Stimulated activated naive CD4-positive, alpha-beta T cell (primary cell): ENCODE results near the gene FAIM2.

Source experiments
- DNase-seq, 6 experiments: peaks; one replicate each; lab custom pipeline; 2025; lab: John Stamatoyannopoulos, UW

Gene FAIM2

DNA sequence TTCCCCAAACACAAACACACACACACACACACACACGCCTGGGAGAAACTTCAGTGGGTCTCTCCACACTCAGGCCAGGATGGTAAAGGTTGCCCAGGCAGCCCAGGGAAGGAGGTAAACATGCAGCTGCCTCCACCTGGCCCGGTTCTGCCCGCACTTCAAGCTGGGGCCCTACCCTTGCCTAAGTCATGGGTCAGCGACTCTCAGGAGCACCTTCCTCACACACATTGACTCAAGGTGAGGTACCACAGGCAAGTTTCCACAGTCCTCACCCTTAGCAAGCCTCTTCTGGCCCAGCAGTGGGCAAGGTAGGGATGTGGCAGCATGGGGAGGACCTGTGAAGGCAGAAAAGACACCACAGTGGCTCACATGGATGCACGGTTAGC, 14.1 kb upstream of the FAIM2 start:
- no peak for DNase-seq

DNA sequence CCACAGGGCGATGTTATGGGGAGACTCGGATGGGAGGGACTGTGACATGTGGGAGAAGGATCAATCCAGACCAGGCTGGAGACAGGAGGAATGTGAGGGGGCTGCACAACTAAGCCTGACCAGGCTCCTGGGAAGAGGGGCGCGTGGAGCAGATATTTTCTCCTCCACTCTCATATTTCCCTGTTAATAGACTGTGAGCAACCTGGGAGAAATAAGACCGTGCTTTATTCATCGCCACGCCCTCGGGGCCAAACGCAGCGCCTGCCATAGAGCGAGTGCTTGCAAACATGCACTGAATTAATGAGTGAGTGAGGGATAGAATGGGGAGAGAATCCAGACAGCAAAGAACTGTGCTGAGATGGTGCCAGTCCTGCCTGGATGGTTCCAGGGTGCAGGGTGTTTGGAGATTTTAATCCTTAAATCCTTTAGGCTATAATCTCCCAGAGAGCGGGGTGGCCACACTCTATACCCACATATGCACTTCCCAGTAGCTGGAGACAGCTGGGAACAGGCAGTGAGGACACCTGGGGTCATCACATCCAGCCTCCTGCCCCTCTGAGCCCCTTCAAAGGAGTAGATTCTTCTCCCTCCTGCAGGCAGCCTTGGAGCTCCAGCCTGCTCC, 13.6 kb upstream of the FAIM2 start:
- no peak for DNase-seq

DNA sequence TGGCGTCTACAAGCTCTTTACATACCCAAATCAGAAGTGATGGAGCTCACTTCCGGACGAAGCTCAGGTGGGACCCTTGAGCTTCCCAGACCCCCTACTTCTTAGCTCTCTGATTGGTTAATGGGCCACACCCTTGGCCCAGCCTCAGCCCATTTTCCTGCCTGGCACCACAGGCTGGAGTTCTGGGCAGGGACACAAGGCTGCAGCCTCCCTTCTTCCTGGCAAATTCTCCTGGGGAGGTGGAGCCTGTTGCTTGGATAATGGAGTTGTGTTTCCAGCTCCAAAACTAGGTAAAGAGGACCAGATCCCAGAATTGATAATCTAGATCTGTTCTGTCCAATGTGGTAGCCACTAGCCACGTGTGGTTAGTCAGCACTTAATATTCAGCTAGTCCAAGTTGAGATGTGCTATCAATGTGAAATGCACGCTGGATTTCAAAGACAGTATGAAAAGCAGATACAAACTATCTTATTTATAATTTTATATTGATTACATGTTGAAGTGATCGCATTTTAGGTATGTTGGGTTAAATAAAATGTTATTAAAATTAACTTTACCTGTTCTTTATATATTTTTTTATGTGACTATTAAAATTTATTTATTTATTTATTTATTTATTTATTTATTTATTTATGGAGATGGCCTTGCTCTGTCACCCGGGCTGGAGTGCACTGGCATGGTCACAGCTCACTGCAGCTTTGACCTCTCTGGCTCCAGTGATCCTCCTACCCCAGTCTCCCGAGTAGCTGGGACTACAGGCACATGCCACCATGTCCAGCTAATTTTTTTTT, 12.6 kb upstream of the FAIM2 start:
- DNase-seq: no peak

DNA sequence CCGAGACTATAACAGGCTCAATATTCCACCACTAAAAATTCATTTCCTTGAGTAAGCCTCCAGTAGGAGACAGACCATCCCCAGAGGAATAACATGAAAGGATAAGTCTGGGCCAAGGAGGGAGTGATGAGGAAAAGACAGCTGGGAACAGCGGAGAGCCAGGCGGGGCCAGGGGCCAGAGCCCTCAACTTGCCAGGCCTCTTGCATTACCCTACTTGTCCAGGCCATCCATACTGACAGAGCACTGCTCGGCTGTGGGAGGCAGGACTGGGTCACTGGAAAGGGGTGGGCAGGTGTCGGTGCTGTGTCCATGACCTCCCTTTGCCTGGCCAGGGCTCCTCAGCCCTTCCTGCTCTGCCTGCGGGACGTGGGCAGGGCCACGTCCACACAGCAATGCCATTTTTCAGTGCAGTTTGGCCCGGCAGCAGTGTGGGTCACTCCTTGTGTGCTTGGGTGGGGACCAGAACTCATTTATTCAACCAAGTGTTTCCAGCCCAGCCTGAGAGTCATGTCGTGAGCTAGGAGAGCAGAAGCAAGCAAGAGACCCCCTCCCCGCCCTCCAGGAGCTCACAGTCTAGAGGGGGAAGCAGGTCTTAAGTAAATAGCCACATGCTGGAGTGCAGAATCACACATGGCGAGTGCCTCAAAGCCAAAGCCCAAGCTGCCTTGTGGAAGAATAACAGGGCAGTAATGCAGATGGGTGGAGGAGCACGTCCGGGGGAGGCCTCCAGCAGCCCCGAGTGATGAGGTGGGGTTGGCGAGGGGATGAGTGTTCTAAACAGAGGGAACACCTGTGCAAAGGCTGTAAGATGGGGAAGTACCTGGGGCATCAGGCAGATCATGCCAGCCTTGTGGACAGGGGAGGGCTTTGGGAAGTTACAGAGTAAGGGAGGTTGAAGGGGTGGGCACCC, 8.9 kb upstream of the FAIM2 start:
- no peak for DNase-seq

DNA sequence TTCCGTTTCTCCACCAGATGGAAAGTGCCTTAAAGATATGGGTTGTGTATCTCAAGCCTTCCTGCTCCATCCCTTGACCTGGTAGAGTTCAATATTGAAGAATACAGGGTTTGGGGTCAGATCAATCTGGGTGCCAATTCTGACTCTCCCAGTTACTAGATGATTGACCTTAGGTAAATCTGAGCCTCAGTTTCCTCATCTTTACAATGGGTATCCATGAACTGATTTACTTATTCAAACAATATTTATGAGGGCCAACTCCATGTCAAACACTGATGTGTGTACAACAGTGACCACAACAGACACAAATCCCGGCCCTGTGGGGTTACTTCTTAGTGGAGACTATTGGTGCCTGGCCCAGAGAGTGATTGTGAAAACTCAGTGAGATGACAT, 7.5 kb upstream of the FAIM2 start:
- DNase-seq: no peak

DNA sequence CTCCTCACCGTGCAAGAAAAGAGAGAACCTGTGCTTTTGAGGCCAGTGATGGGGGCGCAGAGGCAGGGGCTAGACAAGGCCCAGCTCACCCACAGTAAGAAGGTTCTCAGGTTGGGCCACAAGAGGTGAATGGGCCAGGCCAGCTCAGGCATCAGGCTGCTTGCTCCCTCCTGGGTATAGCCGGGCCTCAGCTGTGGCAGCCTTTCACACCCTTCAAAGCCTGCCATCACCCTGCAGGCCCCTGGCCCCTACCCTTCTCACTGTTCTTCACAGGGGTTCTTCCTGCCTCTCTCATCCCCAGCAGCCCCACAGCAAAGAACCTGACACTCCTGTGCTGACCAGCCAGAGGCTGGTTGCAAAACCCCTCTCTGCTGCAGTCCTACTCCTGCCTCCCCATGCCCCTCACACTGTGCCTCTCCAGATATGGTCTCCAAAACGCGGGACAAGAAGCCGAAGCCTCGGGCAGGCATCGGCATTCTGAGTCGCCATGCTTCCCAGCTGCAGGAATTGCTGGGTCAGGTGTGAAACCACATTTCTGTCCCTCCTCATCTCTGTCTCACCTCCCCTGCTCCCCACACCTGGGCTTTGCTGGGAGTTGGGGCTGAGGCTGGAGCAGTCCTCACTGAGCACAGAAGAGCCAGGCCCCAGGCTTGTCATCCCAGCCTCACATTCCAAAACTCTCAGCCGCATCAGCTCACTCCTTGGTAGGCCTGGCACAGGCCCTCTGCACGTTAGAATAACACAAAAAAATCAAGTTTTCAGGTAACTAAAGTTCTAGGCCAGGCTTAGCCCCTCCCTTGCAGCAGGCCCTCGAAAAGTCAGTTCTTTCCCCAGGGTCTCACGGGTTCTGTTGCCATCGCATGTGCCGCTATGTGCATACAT, 6.9 kb upstream of the FAIM2 start:
- DNase-seq: no peak

DNA sequence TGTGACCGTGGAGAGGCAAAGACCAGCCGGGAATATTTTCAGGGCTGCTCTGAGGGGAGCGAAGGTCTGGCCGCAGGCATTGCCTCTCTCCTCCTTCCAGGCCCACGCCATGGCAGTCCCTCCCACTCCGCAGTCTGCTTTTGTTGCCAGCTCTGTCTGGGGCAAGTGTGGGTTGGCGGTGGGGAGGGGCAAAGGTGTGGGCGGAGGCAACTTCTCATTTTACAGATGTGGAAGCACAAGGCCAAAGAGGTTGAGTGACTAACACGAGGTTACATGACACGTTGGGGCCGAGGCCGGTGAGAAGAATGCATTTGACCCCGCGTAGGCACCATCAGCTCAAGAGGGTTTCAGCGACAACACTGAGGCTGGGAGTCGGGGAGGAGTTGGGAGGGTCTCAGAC, 6.1 kb upstream of the FAIM2 start:
- DNase-seq: no peak

DNA sequence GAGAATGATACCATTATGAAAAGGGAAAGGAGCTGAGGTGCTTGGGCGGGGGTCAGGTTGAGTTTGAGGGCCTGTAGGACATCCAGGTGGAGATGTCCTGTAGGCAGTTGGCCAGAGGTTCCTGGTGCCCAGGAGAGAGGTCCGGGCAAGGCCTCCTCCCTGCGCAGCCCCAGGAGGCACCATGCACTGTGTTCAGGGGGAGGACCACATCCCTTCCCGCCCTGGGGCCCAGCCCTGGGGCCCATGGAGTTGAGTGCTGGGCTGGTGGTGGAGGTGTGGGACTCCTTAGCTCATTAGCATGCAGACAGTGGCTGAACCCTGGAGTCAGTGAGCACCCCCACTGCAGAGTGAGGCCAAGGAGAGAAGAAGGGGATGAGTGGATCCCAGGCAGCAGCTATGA, 5.7 kb upstream of the FAIM2 start:
- DNase-seq: no peak

DNA sequence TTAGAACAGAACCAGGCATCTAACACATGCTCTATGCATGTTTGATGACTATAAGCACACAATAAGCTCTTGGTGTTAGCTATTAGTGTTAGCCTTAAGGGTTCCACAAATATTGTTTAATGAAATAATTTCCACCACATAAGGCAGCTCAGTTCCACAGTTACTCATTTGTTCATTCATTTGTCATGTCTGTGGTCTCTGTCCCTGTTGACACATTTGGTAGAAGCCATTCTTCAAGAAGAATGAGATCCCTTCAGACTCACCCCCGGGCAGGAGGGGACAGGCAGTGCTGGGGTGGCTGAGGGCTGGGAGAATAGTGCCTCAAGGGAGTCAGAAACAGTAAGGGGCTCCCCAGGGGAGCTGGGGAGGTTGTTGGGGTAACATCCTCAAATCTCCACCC, 3.7 kb upstream of the FAIM2 start:
- DNase-seq: no peak

DNA sequence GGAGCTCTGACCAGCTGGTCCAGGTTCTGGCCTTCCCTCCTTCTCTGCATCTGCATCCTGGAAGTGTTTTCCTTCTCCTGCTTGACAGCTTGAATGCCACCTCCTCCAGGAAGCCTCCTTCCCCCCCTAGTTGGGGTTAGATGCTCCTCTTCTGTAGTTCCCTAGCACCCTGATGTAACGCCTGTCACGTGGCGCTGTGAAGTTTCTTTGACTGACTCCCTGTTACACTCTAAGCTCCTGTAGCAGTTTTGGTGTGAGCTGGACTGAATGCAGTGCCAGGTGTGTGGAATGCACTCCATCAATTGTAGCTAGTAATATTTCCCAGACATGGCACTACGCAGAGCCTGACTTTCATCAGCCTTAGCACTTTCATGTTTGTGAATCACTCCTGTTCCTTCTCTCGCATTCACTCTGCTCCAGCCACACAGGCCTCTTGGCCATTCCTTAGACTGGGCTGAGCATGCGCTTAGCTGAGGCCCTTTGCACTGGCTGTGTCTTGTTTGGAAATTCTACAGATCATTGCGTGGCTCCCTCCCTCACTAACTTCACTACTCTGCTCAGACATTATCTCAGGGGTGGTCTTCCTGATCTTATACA, 2.1 kb upstream of the FAIM2 start:
- DNase-seq: no peak

DNA sequence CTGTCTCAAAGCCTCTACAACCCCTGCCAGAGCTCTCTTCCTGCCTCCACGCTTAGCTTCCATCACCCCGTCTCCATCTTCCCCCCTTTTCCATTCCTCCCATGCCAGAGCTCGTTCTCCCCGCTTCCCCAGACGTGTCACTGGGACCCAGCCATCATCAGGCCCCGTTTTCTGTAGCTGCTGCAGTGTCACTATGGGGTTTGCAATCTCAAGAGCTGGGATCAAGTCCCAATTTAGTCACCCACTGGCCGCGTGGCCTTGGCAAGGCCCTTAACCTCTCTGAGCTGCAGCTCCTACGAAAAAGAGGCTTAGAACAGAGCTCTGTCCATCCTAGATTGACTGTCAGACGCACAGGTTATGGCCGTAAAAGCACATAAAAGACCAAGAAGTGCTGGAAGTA, 901 bp upstream of the FAIM2 start:
- DNase-seq: no peak

DNA sequence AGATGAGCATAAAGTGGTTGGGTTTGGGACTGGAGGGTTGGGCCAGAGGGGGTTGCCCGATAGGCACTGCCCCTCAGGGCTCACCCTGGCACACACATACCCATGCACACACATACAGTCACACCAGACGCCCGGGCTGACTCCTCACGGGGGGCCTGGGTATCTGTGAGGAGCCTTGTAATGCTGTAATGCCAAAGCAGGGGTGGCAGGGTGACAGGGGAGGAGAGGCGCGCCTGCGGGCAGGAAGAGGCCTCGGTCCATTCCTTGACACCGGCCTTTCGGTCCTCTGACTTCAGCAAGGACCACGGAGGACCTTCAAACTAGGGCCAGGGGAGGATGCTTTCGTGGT, 375 bp downstream of the FAIM2 start:
- no peak for DNase-seq

DNA sequence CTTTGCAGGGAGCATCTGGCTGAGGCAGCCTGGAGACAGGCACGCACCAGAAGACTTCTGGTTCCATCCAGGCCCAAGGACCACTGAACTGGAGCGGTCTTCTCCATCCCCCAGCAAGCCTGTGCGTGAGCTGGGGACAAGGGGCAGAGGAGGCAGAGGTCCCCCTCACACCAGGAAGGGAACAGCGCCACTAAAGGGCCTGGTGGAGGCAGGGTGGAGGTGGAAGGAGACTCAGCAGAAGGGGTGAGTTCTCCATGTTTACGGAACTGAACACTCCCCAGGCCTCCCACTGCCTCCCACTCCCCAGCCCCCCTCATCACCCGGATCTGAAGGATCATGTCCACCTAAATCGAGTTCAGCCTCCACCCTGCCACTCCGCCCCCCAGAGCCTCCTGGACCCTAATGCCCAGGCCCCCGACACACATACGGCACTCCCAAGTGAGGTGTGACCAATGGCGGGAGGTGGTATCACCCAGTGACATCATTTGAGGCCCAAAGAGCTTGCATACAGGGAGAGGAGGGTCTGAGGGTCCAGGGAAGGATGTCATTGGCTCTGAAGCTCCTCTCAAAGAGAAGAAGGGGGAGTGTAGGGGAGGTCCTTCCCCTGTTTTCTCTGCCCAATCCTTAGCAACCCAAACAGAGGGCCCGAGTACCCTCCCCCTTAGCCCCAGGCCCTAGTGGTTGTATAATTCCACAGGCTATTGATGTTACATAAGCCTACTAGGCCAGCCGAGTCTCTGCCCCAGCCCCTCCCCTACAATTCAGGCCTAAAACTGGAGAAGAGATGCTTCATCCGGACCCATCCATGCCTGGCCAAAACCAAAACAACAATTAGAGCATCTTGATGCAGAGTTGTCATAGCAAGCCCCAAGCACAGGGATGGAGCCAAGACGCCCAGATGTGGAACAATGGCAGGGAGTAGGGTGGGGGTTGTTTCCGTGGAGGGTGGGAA, 1.0 kb downstream of the FAIM2 start:
- DNase-seq: no peak

DNA sequence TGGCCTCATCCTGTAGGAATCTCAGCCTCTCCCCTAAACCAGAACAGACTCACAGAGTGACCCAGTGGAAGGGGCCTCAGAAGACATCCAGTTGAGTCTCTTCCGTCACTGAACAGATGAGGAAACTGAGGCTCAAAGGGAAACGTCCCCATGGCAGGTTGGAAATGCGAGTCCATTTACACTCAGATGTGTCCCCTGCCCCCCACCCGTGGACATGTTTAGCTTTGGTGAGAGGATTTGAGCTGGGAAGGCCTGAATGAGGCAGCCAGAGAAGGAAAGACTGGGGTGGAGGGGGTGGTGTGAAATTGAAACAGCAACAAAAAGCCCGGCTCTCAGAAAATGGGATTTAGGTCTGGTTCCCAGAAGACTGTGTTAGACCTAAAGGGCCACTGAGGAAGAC, 1.7 kb downstream of the FAIM2 start:
- no peak for DNase-seq

DNA sequence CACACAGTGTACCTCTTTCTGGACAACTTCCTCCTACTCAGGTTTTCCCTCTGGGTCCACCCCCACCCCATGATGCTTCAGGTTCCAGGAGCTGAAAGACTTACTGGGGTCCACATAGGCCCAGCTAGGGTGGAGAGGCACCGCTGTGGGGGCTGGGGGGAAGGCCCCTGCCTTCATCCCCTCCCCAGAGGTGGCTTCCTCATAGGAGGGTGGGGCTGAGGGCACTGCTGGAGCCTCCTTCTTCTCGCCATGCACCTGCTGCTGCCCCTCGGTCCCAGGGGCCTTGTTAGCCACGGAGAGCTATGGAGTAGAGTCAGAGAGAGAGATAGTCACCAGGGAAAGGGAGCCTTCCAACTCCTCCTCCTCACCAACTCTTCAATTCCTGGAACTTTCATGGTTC, 2.7 kb downstream of the FAIM2 start:
- no peak for DNase-seq

DNA sequence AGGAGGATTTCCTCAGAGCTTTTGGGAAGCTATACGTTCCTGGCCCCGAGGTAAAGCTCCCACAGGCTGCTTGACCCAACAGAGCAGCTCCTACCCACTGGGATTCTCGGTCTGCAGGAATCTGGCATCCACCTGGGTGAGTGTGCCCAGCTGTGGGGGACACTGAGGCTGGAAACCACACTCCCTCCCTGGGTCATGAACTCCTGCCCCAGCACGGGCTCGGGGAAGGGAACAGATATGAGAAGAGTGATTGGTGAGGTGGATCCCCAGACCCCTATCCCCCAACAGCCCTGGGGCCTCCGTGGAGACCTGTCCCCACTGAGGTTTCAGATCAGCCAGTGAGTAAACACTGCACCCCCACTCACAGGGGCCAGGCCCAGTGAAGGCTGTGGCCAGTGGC, 3.3 kb downstream of the FAIM2 start:
- DNase-seq: no peak

DNA sequence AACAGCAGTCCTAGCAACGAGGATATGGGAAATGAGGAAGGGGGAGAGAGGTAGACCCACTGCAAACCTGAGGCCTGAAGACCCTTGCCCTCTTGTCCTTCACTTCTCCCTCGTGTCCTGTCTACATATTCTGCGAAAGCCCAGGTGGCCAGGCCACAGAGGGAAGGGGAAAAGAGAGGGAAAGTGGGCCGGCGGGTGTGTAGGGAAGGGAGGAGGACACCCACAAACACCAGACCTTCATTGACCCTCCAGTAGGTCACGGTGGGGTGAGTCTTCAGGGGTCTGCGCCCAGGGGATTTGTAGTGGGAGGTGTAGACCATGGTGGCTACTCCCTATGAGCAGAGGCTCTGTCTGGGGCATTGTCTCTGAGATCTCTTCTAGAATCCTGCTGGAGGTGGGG, 3.8 kb downstream of the FAIM2 start:
- DNase-seq: no peak

DNA sequence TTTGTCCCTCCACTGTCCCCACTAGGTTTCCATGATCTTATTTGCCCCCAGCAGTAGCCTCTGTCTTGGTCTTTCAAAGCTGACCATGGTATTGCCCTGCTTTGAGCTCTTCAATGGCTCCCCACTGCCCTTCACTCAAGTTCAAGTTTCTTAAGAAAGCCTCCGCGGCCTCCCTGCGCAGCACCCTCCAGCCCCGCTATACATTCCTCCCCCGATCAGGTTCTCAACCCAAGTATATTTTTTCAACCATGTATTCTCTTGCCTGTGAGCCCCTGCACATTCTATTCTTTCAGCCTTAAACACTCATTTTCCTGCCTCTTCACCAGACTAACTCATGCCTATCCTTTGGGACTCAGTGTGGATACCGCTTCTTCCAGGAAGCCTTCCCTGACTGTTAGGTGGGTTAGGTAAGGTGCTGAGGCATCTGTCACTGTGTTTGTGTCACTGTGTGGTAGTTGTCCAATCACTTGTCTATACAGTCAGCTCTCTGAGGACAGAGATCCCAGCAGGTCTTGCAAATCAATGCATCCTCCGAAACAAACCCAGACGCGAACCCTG, 4.3 kb downstream of the FAIM2 start:
- DNase-seq: no peak

DNA sequence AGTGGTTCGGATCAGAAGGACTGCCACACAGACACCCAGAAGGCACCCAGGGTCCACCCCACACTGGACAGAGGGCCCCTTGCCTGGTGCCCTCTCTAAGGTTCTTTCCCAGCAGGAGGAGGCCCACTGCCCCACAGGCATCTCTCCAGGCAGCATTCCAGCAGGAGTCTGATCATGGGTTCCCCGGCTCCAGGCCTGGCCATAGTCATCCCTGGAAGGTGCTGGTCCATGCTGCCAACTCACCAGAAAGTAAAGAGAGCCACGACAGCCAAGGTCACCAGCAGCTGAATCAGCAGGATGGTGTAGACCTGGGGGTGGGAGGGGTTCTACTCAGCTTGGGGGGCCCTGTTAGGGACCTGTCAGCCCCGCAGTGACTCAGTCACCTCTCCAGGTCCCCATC, 6.4 kb downstream of the FAIM2 start:
- no peak for DNase-seq

DNA sequence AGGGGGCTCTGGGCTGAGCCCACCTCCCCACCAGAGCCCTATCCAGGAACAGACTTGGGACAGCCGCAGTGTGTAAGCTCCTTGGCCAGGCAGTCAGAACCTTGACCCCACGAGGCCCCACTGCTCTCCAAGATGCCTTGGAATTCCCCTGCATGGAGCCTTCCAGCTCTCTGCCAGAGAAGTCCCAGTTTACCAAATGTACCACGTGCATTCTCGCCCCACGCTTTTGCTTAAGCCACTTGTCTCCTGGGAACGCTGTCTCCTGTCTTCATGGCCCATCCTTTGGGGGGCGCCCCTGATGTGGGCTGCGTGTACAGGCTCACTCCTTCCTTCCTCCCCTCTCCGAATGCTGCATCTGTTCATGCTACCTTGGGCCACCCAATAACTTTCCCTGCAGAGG, 7.9 kb downstream of the FAIM2 start:
- no peak for DNase-seq
